Muscle layer of duodenum (tissue), 2 donors: Measurements from ENCODE around the gene DPY19L1.
"Not testable (repeated sequence)": the region's sequence is repeated elsewhere in the genome, so short reads cannot be mapped to it uniquely, and the experiment has no call there.

Experiments used
- H3K27ac ChIP-seq: one replicate; pipeline ENCODE4 v1.7.0; 2013; ENCODE audit warnings: mild to moderate bottlenecking, low read length
- H3K27me3 ChIP-seq: one replicate; pipeline ENCODE4 v1.7.0; 2013; ENCODE audit warnings: low read depth, mild to moderate bottlenecking, control low read depth, low read length
- H3K36me3 ChIP-seq, 2 donors: one replicate each; pipeline ENCODE4 v1.7.0; 2013; ENCODE audit warnings: low read length in 2 of 2, control low read depth in 1 of 2, mild to moderate bottlenecking in 1 of 2; ENCODE audit not compliant: insufficient read depth in 2 of 2, control insufficient read depth in 1 of 2
- H3K4me1 ChIP-seq, 2 donors: one replicate each; pipeline ENCODE4 v1.7.0; 2013; ENCODE audit warnings: low read length in 2 of 2, mild to moderate bottlenecking in 2 of 2, control low read depth in 1 of 2, moderate library complexity in 1 of 2; ENCODE audit not compliant: insufficient read depth in 2 of 2, control insufficient read depth in 1 of 2
- H3K4me3 ChIP-seq, 2 donors: one replicate each; pipeline ENCODE4 v1.7.0; 2013; ENCODE audit warnings: low read length in 2 of 2, low read depth in 1 of 2, mild to moderate bottlenecking in 1 of 2
- H3K9me3 ChIP-seq, 2 donors: one replicate each; pipeline ENCODE4 v1.7.0; 2013; ENCODE audit warnings: low read length in 2 of 2, control low read depth in 1 of 2, mild to moderate bottlenecking in 1 of 2; ENCODE audit not compliant: control insufficient read depth in 1 of 2
- donor health status: healthy.

DPY19L1 gene

DNA sequence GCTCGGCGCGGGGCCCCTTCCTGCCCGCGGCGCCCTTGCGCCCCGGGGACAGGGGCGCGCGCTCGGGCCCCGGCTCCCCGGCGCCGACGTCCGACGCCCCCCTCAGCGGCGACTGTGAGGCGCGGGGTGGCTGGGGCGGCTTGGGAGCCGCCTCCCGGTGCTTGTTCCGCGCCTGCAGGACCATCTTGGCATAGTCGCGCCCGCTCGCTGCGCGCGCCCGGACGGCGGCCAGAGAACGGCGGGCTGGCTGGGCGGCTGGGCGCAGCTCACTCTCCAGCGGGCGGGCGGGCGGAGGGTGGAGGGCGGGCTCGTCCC lies at the start of gene DPY19L1:
Gene DPY19L1, minus strand, starts transcription at position 275 of the 315 bp plus-strand sequence. Its CDS starts 91 bp downstream, at position 184.
- Histone ChIP-seq H3K4me1 (peaks cover 12 to 13% of the 10 kb centered on the region in 2 donors), H3K9me3 (no peaks in the 10 kb centered on the region), H3K27me3 (no peaks in the 10 kb centered on the region), H3K27ac (peak within 1 kb of the TSS; percentile 32), H3K36me3 (no peaks in the 10 kb centered on the region), H3K4me3 (peak within 1 kb of the TSS; percentile 73 to 76)

DNA sequence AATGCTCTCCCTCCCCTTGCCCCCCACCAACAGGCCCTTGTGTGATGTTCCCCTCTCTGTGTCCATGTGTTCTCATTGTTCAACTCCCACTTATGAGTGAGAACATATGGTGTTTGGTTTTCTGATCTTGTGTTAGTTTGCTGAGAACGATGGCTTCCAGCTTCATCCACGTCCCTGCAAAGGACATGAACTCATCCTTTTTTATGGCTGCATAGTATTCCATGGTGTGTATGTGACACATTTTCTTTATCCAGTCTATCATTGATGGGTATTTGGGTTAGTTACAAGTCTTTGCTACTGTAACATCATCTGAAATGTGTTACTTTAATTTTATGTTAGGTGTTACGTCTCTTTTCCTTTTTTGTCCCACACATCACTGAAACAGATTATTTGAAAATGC lies 42.2 kb upstream of the DPY19L1 start:
- not testable (repeated sequence) for H3K4me3 ChIP-seq, H3K27ac ChIP-seq

GRCh38 chr7:35074008-35074407 lies 36.7 kb upstream of the DPY19L1 start:
- H3K4me3 ChIP-seq, H3K9me3 ChIP-seq, H3K27me3 ChIP-seq, H3K27ac ChIP-seq, H3K4me1 ChIP-seq, H3K36me3 ChIP-seq: not testable (repeated sequence)

More for the DNA sequence above, 42.2 kb upstream of the DPY19L1 start:
- H3K4me1 ChIP-seq, H3K9me3 ChIP-seq, H3K36me3 ChIP-seq, H3K27me3 ChIP-seq: not testable (repeated sequence)

DNA sequence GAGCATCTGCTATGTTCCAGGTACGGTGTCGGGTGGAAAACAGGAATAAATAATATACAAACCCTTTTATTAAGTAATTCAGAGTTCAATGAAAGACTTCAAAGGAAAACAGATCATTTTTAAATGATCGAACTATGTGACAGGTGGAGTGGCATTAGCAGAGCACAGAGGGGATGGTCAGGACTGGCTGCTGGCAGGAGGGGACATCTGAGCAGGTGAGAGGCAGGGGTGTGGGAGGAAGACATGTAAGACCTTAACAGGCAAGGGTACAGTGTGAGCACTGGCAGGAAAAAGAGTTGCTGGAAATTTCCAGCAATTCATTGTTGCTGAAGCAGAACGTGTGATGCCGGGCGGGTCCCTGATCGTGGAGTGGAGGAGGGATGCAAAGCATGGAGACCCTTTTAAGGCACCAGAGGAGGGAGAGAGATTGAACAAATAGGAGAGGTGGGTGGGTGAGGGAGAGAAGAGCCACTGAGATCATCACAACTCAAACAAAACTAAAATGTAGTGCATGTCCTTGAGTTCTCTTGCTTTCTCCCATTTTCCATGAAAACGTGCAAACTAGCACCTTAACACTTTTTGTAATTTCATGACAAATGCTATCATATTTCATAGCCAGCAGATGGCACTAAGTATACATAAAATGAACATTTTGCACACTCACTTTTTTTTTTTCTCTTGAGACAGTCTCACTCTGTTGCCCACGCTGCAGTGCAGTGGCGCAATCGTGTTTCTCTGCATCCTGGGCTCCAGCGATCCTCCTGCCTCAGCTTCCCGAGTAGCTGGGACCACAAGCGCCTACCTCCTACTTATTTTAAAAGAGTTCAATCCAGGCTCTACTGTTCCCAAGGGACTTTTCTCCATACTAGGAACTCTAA lies 35.9 kb upstream of the DPY19L1 start:
- H3K27me3 ChIP-seq, H3K4me1 ChIP-seq, H3K9me3 ChIP-seq, H3K36me3 ChIP-seq, H3K4me3 ChIP-seq, H3K27ac ChIP-seq: not testable (repeated sequence)

- not testable (repeated sequence) for H3K27ac ChIP-seq, H3K4me1 ChIP-seq, H3K36me3 ChIP-seq, H3K9me3 ChIP-seq, H3K27me3 ChIP-seq, H3K4me3 ChIP-seq
These were observed 31.8 kb upstream of the DPY19L1 start for GRCh38 chr7:35069084-35069483.

DNA sequence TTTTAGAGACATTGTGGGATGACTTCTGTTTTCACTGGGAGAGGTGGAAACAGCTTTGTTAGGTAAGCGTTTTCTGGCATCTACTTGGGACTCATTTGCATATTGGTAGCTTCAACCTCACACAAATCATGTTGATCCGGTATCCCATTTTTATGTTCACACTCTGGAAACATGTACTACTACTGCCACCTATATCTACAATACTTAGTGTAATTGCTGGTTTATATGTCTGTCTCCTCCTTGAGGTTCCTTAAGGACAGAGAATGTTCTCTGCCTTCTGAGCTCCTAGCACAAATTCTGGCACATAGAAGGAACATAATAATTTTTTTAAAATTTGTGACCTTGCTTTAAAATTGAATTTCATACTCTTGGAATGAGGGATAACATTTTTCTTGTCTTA lies 28.1 kb upstream of the DPY19L1 start:
- not testable (repeated sequence) for H3K4me1 ChIP-seq, H3K27me3 ChIP-seq, H3K4me3 ChIP-seq, H3K36me3 ChIP-seq, H3K27ac ChIP-seq, H3K9me3 ChIP-seq

GRCh38 chr7:35058571-35058970 lies 21.3 kb upstream of the DPY19L1 start:
- not testable (repeated sequence) for H3K4me1 ChIP-seq, H3K27me3 ChIP-seq, H3K36me3 ChIP-seq, H3K27ac ChIP-seq, H3K4me3 ChIP-seq, H3K9me3 ChIP-seq

GRCh38 chr7:35057505-35058451 lies 20.5 kb upstream of the DPY19L1 start:
- H3K9me3 ChIP-seq, H3K4me1 ChIP-seq, H3K27me3 ChIP-seq, H3K4me3 ChIP-seq, H3K27ac ChIP-seq, H3K36me3 ChIP-seq: not testable (repeated sequence)

- not testable (repeated sequence) for H3K4me3 ChIP-seq, H3K36me3 ChIP-seq, H3K9me3 ChIP-seq, H3K27me3 ChIP-seq, H3K27ac ChIP-seq, H3K4me1 ChIP-seq
These were observed 18.4 kb upstream of the DPY19L1 start for GRCh38 chr7:35055733-35056132.

- not testable (repeated sequence) for H3K36me3 ChIP-seq, H3K4me3 ChIP-seq, H3K4me1 ChIP-seq, H3K27me3 ChIP-seq, H3K27ac ChIP-seq, H3K9me3 ChIP-seq
These were observed 16.3 kb upstream of the DPY19L1 start for GRCh38 chr7:35053488-35054175.

GRCh38 chr7:35048390-35048789 lies 11.1 kb upstream of the DPY19L1 start:
- not testable (repeated sequence) for H3K4me1 ChIP-seq, H3K36me3 ChIP-seq, H3K4me3 ChIP-seq, H3K9me3 ChIP-seq, H3K27ac ChIP-seq, H3K27me3 ChIP-seq
